Measurements from ENCODE around the gene FJX1.

FJX1 gene

DNA sequence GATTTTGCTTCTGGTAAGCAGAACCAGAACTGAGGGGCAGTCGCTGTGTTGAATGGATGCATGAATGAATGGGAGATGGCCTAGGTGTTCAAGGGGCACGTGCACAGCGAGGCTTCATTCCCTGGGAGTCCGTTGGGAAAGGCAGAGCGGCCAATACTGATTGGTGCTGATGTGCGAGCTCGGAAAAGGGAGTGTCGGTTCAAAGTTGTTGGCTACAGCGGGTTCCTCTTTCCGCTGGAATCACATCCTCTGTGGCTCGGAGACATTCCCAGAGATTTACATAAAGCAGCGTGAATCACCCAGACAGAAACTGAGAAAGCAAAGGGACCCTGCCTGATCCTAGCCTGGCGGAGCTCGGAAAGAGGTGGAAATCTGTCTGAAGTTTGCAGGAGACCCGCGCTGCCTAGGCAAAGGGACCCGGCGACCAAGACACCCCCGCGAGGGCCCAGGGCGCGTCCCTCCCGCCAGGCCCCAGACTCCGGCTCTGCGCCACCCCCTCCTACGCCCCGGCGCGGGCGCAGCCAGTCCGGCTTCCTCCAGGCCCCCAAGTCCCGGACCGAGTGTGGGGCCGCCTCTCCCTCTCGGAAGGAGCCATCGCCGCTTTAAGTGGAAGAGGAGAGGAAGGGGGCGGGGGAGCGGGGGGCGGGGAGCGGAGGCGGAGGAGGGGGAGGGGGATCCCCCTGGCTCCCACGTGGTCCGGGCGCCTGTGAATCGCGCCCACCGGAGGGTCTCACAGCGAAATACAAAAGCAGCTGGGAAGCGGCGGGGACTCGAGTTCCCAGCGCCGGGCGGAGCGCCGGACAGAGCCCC, at the start of gene FJX1:
Gene FJX1 (plus strand): TSS at position 774 of the 810 bp plus-strand sequence. CDS start 177 bp downstream, outside the sequence.
- no peak for DNase-seq (ENCODE audit: low read depth in 2 of 2)

- no peak for DNase-seq (ENCODE audit: low read depth in 2 of 2)
Measured at GRCh38 chr11:35571696-35572095, 46.6 kb upstream of the FJX1 start.

DNA sequence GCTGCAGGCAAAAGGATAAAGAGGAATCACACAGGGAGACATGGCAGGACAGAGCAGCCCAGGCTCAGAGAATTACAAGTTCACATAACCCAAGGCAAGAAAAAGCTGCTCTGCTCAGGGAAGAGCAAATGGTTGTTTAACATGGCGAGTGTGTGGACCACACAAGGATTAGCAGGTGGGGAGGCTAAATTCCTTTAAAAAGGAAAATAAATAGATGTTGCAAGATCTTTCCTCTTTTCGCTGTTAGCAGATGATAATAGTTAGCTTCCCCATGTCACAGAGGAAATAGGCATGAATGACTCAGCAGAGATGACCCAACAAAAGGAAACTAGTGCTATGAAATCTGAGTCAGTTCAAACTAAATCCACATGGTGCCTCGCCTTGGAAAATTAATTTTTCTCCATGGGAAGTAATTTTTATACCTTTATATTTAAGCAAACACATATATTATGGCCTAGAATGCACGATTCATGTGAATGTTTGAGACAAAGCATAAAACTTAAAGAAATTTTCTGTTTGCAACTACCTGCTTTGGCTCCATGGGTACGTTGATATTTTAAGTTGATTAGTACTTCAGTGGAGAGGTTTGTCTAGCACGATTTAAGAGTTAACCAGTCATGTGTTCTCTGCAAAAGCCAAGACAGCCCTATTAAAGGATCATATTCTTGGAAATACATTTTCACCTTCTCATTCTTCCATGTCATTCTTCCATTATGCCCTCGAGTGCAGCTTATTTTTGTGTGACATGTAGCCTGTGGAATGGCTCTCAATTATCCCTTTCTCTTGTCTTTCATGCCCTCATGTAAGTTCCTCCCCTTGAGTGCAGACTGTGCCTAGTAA, 38.5 kb upstream of the FJX1 start:
- DNase-seq (ENCODE audit: low read depth in 2 of 2), result no peak

- DNase-seq (ENCODE audit: low read depth in 2 of 2), result no peak
Measured at GRCh38 chr11:35580397-35580781, 37.9 kb upstream of the FJX1 start.

- DNase-seq (ENCODE audit: low read depth in 2 of 2), result no peak
Measured at GRCh38 chr11:35582033-35582432, 36.2 kb upstream of the FJX1 start.

DNA sequence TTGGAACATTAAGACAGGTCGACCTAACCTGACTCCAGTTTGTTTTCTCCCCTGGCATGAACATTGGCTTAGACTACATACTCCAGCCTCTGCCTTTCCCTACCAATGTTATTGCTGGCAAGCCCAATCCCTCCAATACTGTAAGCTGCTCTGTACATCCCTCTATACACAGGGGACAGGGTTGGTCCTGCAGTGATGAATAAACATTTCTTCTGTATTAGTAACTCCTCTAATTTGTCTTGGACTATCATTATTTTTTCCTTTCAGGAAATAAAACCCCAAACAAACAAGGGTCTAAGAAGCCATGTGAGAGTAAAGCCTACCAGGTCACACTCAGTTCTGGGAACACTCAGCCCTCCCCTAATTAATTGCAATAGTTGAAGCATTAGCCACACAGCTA, 35.1 kb upstream of the FJX1 start:
- no peak for DNase-seq (ENCODE audit: low read depth in 2 of 2)

DNA sequence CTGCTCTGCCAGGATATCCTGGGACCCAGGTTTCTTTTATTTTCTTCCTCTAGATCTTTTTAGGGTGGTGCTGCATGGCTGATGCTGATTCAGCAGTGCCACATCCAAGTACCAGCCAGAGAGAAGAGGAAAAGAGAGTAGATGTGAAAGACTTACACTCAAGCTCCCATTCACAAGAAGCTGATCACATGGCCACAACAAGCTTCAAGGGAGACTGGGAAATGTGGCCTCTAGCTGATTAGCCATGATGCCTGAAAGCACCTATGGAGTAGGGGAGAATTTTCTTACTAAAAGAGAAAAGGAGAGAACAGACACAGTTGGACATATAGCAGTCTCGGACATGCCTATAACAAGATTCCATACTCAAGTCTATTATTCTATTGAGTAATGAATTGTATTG, 34.4 kb upstream of the FJX1 start:
- DNase-seq (ENCODE audit: low read depth in 2 of 2), result no peak

DNA sequence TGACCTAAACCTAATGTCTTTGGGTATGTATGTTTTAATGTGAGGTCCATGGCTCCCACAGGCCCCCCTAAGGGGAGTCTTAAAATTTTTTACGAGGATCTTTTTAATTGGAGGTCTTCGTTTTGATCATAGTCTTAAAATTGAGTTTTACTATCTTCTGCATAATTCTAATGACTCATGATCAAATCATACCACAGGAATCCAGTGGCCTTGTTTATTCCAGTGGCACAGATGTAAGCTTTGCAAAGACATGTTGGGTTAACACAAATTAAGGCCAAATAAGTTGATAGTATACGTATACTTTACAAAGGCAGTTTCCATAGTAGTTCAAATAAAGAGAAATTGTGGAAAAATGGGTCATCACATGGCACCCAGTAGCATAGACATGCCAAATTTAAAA, 33.9 kb upstream of the FJX1 start:
- DNase-seq (ENCODE audit: low read depth in 2 of 2), result no peak

DNA sequence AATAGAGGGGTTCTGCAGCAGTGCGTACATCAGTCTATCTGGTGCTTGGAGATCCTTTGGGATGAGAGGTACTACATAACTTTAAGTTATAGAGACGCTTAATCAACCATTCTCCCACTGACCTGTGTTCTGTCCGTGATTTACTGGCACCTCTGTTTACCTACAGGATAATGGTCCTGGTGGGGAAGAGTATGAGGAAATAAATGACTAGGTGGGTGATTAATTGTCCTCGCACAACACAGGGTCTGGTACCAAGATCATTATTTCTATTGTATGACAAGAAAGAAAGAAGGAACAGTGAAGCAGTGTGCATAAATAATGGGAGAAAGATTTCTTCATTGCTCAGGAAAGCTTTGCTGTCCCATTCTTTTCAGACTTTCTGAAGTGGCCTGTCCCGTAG, 32.8 kb upstream of the FJX1 start:
- no peak for DNase-seq (ENCODE audit: low read depth in 2 of 2)

DNA sequence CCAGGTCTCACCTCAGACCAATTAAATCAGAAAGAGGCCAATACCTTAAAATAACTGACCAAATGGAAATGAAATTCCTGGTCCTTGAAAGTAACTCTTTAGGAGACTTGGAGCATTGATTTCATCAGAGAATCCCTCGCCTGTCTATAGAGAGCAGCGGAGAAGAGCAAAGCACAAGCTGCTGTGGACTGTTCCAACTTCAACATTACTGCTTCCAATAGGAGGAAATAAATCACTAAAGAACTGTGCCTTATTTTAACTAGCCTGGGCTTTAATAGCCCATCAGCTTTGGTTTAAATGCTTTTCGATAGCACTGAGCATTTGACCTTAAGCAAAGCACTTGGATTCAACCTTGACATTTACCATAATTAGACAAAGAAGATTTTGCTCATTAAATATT, 32.0 kb upstream of the FJX1 start:
- DNase-seq (ENCODE audit: low read depth in 2 of 2), result no peak

GRCh38 chr11:35587972-35588371, 30.3 kb upstream of the FJX1 start:
- DNase-seq (ENCODE audit: low read depth in 2 of 2), result no peak

- DNase-seq (ENCODE audit: low read depth in 2 of 2), result no peak
Measured at GRCh38 chr11:35588627-35589026, 29.6 kb upstream of the FJX1 start.

- no peak for DNase-seq (ENCODE audit: low read depth in 2 of 2)
Measured at GRCh38 chr11:35589281-35589680, 29.0 kb upstream of the FJX1 start.

- DNase-seq (ENCODE audit: low read depth in 2 of 2), result no peak
Measured at GRCh38 chr11:35590412-35590811, 27.8 kb upstream of the FJX1 start.

GRCh38 chr11:35593143-35593542, 25.1 kb upstream of the FJX1 start:
- no peak for DNase-seq (ENCODE audit: low read depth in 2 of 2)

- no peak for DNase-seq (ENCODE audit: low read depth in 2 of 2)
Measured at GRCh38 chr11:35594680-35595079, 23.6 kb upstream of the FJX1 start.

DNA sequence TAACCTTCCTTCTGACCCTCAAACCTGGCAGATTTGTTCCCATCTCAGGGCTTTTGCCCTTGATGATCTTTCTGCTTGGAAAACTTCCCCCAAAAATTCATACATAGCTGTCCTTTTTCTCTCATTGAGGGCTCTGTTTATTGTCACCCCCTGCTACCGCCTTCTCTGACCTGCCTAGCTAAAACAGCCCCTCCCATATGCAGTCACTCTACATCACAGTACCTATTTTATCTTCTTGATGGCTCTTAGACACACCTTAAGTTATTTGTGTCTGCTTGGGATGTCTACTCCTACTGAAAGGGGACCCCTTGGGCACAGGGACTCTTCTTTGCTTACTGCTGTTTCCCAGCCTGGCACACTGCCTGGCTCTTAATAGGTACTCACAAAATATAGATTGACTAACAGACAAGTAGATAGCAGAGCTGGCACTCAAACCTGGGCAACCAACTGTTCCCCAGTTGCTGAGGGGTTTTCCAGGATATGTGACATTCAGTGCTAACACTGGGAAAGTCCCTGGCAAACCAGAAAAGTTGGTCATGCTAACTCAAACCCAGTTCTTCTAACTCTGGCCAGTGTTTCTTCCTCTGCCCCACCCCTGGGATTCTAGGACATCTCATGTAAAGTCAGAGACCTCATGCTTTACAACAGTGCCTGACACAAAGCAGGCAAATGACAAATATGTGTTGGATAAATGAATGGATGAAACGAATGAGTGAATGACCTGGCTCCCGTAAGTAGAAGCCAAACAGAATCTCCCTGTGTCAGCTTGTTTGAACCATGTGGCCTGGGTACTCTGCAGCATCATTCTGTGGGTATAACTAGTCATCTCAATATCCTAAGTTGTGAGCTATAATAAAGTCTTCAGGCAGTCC, 19.8 kb upstream of the FJX1 start:
- no peak for DNase-seq (ENCODE audit: low read depth in 2 of 2)

DNA sequence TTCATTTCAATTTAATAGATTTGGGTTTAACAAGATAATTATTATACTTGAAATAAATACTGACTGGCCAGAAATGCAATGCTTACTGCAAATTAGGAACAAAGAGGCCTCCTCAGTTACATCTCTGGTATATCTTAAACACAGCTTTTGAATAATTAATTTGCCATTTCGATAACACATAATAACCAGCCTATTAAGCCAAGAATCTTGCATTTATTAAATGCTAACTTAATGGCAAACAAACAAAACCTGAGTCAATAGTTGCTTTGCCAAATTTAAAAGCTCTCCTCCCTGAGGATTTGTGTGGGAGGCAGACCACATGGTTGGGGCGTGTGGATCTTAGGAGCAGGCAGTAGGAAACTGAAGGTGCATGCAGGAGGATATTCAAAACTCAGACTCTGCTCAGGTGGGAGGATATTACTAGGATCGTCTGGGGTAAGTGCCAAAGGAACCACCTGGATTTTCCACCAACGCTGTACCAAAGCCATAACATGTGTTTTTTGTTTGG, 17.9 kb upstream of the FJX1 start:
- DNase-seq (ENCODE audit: low read depth in 2 of 2), result no peak

- DNase-seq (ENCODE audit: low read depth in 2 of 2), result no peak
Measured at GRCh38 chr11:35602160-35602793, 16.0 kb upstream of the FJX1 start.

- DNase-seq (ENCODE audit: low read depth in 2 of 2), result no peak
Measured at GRCh38 chr11:35602979-35603378, 15.3 kb upstream of the FJX1 start.

DNA sequence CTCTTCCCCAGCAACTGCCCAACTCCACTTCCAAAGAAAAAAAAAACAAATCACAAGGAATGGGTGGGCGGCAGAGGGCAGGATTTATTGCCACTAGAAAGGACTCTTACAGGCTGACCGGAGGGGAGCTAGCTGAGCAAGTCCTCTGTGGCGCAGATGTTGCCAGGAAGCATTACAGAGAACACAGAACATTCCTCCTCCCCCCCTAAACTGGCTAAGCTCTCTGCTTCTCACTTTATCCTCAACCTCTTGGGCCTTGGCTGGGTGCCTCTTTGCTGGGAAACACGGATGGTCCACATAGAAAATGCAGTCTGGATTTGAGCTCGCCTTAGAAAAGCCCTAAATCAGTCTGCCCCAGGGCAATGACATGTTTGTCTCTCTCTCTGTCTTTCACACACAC, 12.6 kb upstream of the FJX1 start:
- DNase-seq (ENCODE audit: low read depth in 2 of 2), result no peak
